Glomerular endothelial cell (primary cell): Measurements from ENCODE around the gene C1orf159. TPM values are rescaled to one million over a fixed set of nuclear protein-coding genes. Genes with fewer than 3 reads are reported as not detected.
"Not testable (repeated sequence)": the region's sequence is repeated elsewhere in the genome, so short reads cannot be mapped to it uniquely, and the experiment has no call there.

Source experiments
- DNase-seq: peaks from one replicate; pipeline ENCODE4 v3.0.0-alpha.2; 2011; ENCODE audit warnings: low read depth, low spot score; ENCODE audit errors: extremely low read depth
- total RNA-seq: library from RNA; depleted of rRNA; stranded (reverse); fragments of >200 nt; gene quantifications from 2 replicates; pipeline ENCODE4 v1.2.3, GENCODE V29; 2015

The C1orf159 gene
- total RNA-seq, 1 donor from 2014 or later = 32.1 TPM

- DNase-seq = no peak
Observed at GRCh38 chr1:1069711-1070676, 45.9 kb downstream of the C1orf159 start.

- DNase-seq = no peak
Observed at GRCh38 chr1:1069056-1069710, 46.7 kb downstream of the C1orf159 start.

- no peak for DNase-seq
Observed at GRCh38 chr1:1068517-1069055, 47.3 kb downstream of the C1orf159 start.

GRCh38 chr1:1067860-1068516, 47.9 kb downstream of the C1orf159 start:
- no peak for DNase-seq

- no peak for DNase-seq
Observed at GRCh38 chr1:1067284-1067859, 48.5 kb downstream of the C1orf159 start.

- DNase-seq = no peak
Observed at GRCh38 chr1:1066403-1067283, 49.2 kb downstream of the C1orf159 start.

- not testable (repeated sequence) for DNase-seq
Observed at GRCh38 chr1:1065940-1066304, 50.0 kb downstream of the C1orf159 start.

GRCh38 chr1:1065265-1065939, 50.5 kb downstream of the C1orf159 start:
- DNase-seq = no peak

- peak; percentile 22 for DNase-seq
Observed at GRCh38 chr1:1063945-1064831, 51.7 kb downstream of the C1orf159 start.

- DNase-seq = no peak
Observed at GRCh38 chr1:1063261-1063944, 52.5 kb downstream of the C1orf159 start.

GRCh38 chr1:1062348-1063163, 53.3 kb downstream of the C1orf159 start:
- DNase-seq = no peak

- DNase-seq = no peak
Observed at GRCh38 chr1:1061682-1062345, 54.1 kb downstream of the C1orf159 start.

- no peak for DNase-seq
Observed at GRCh38 chr1:1060281-1061000, 55.4 kb downstream of the C1orf159 start.

- no peak for DNase-seq
Observed at GRCh38 chr1:1059494-1060280, 56.2 kb downstream of the C1orf159 start.
